Transverse colon (tissue), 4 donors: ENCODE results near the gene TNF. TPM values are rescaled to one million over a fixed set of nuclear protein-coding genes. Genes with fewer than 3 reads are reported as not detected.

Experiments
- DNase-seq: peaks from one replicate; pipeline ENCODE4 v3.0.0-alpha.2; 2019
- H3K27ac ChIP-seq, 4 donors: fragments of 200-600 bp; sonication (generic); 2 replicates each; pipeline ENCODE4 v1.5.1; 2016 to 2018; ENCODE audit warnings: inconsistent platforms in 4 of 4
- H3K27me3 ChIP-seq: fragments of 200-600 bp; sonication (generic); 2 replicates; pipeline ENCODE4 v1.5.1; 2017; ENCODE audit warnings: inconsistent platforms
- H3K36me3 ChIP-seq, 4 donors: fragments of 200-600 bp; sonication (generic); 2 replicates each; pipeline ENCODE4 v1.5.1; 2017 to 2019; ENCODE audit warnings: inconsistent platforms in 4 of 4
- H3K4me1 ChIP-seq, 4 donors: fragments of 200-600 bp; sonication (generic); 2 replicates each; pipeline ENCODE4 v1.5.1; 2017 to 2020; ENCODE audit warnings: inconsistent platforms in 4 of 4
- H3K4me3 ChIP-seq, 4 donors: fragments of 200-600 bp; sonication (generic); 1 replicate in 1 of 4; 2 replicates in 3 of 4; pipeline versions ENCODE4 v1.5.1 to v1.6.1; 2017 to 2019; ENCODE audit warnings: inconsistent platforms in 4 of 4
- H3K9me3 ChIP-seq, 2 donors: fragments of 200-600 bp; sonication (generic); 2 replicates each; pipeline ENCODE4 v1.5.1; 2017 to 2019; ENCODE audit warnings: inconsistent platforms in 2 of 2
- CTCF ChIP-seq, 5 experiments: fragments of 200-600 bp in 3 of 5; fragments of 450-650 bp in 2 of 5; sonication (generic) in 3 of 5; IDR thresholded peaks; 1 replicate in 2 of 5; 2 replicates in 3 of 5; pipeline ENCODE4 v1.5.1; 2016 to 2017; ENCODE audit warnings: antibody characterized with exemption in 5 of 5, inconsistent platforms in 3 of 5, mild to moderate bottlenecking in 2 of 5, moderate library complexity in 1 of 5
- EP300 ChIP-seq: sonication (generic); formaldehyde crosslinking; IDR thresholded peaks from one replicate; pipeline ENCODE4 v1.6.1; 2017; ENCODE audit warnings: antibody characterized with exemption, low read depth
- POLR2A ChIP-seq: fragments of 450-650 bp; IDR thresholded peaks from one replicate; pipeline ENCODE4 v1.6.1; 2016; ENCODE audit warnings: antibody characterized with exemption, mild to moderate bottlenecking, moderate library complexity
- POLR2AphosphoS5 ChIP-seq, 3 donors: sonication (generic); formaldehyde crosslinking; IDR thresholded peaks; one replicate each; pipeline ENCODE4 v1.6.1; 2016; ENCODE audit warnings: antibody characterized with exemption in 3 of 3
- WGBS, 2 donors: methylation state at CpG; one replicate each; pipeline ENCODE4 v1.1.5; 2018; ENCODE audit warnings: low coverage in 1 of 2; 5-methylcytosine and 5-hydroxymethylcytosine counted together
- in situ Hi-C, 4 donors: fragments of 200-750 bp; cut with MboI; loops; one replicate each; pipeline versions ENCODE4 v1.15.0 to v1.15.1; 2017; ENCODE audit warnings: low sequenced_read_pairs in 3 of 4, low pct_ligation_motif_present in 1 of 4, low pct_unique_long_range_greater_than_20kb in 1 of 4
- intact Hi-C: fragments of 100-400 bp; cut with DNase I; formaldehyde crosslinking; loops from one replicate; pipeline ENCODE4 v1.15.1; 2023; ENCODE audit warnings: low total_unique reads
- total RNA-seq, 4 donors: library from RNA; depleted of rRNA; stranded (reverse); fragments of >200 nt; gene quantifications; one replicate each; pipeline ENCODE4 v1.1.0, GENCODE V29; 2016

The TNF gene
- total RNA-seq, 4 donors from 2014 or later = 0.41 to 1.1 TPM; not detected in 2

GRCh38 chr6:31607317-31607716 lies 32.0 kb downstream of the TNF start:
- no peak for DNase-seq
- intact Hi-C loops (no loop called here), in situ Hi-C loops (no loop called here)
- H3K9me3 ChIP-seq = no peaks in the 10 kb centered on the region
- no peaks in the 10 kb centered on the region for H3K4me1 ChIP-seq
- no peak overlapping the region for H3K27ac ChIP-seq
- H3K4me3 ChIP-seq = no peak overlapping the region
- H3K27me3 ChIP-seq = no peaks in the 10 kb centered on the region
- TF ChIP-seq EP300 (no peak), POLR2A (no peak), CTCF (IDR thresholded peaks at IDR 0.05) (no peak), POLR2AphosphoS5 (IDR thresholded peaks at IDR 0.05) (no peak)
- H3K36me3 ChIP-seq = no peaks in the 10 kb centered on the region
- 80% methylated on average over 1 of the region's 1 CpG for WGBS, 2 donors

- no peak overlapping the region for H3K27ac ChIP-seq
- no peak overlapping the region for H3K4me3 ChIP-seq
- no peaks in the 10 kb centered on the region for H3K36me3 ChIP-seq
- H3K4me1 ChIP-seq = peaks cover 0 to 12% (median 4%) of the 10 kb centered on the region in 4 donors
- 66% methylated on average over 8 of the region's 8 CpGs; no CpG with 5 or more reads in 1 of the 2 donors for WGBS, 2 donors
- H3K27me3 ChIP-seq = no peaks in the 10 kb centered on the region
- intact Hi-C loops (no loop called here), in situ Hi-C loops (no loop called here)
- H3K9me3 ChIP-seq = no peaks in the 10 kb centered on the region
- TF ChIP-seq POLR2A (no peak), CTCF (IDR thresholded peaks at IDR 0.05) (no peak), POLR2AphosphoS5 (IDR thresholded peaks at IDR 0.05) (no peak), EP300 (no peak)
- no peak for DNase-seq
Observed at GRCh38 chr6:31609519-31610406, 34.4 kb downstream of the TNF start.

GRCh38 chr6:31610968-31611367 lies 35.6 kb downstream of the TNF start:
- DNase-seq = no peak
- Histone ChIP-seq H3K27ac (no peak overlapping the region), H3K36me3 (no peaks in the 10 kb centered on the region), H3K4me1 (peaks cover 0 to 20% (median 5%) of the 10 kb centered on the region in 4 donors), H3K4me3 (no peak overlapping the region), H3K9me3 (no peaks in the 10 kb centered on the region), H3K27me3 (no peaks in the 10 kb centered on the region)
- WGBS, 2 donors = 75 to 76% methylated on average over 4 of the region's 4 CpGs
- intact Hi-C loops = no loop called here
- in situ Hi-C loops = no loop called here
- no peak for TF ChIP-seq CTCF (IDR thresholded peaks at IDR 0.05)
- TF ChIP-seq POLR2A = no peak
- TF ChIP-seq EP300 = no peak
- no peak for TF ChIP-seq POLR2AphosphoS5 (IDR thresholded peaks at IDR 0.05)

GRCh38 chr6:31614075-31614619 lies 38.8 kb downstream of the TNF start:
- Histone ChIP-seq H3K36me3 (no peaks in the 10 kb centered on the region), H3K27ac (peak overlapping the region in 3 of 4 donors; percentile 53 to 57 (median 54)), H3K9me3 (no peaks in the 10 kb centered on the region), H3K27me3 (no peaks in the 10 kb centered on the region), H3K4me3 (no peak overlapping the region), H3K4me1 (peaks cover 0 to 20% (median 5%) of the 10 kb centered on the region in 4 donors)
- intact Hi-C loops = no loop called here
- no peak for DNase-seq
- WGBS, 2 donors = 69 to 71% methylated on average over 5 to 8 of the region's 8 CpGs
- in situ Hi-C loops = no loop called here
- TF ChIP-seq CTCF (IDR thresholded peaks at IDR 0.05) (no peak), POLR2AphosphoS5 (IDR thresholded peaks at IDR 0.05) (no peak), EP300 (no peak), POLR2A (no peak)
